Measurements from ENCODE around the gene NTN1. TPM values are rescaled to one million over a fixed set of nuclear protein-coding genes. Genes with fewer than 3 reads are reported as not detected.

Gene NTN1
- total and polyA plus RNA-seq, 2 donors = 2.0 to 2.4 TPM

DNA sequence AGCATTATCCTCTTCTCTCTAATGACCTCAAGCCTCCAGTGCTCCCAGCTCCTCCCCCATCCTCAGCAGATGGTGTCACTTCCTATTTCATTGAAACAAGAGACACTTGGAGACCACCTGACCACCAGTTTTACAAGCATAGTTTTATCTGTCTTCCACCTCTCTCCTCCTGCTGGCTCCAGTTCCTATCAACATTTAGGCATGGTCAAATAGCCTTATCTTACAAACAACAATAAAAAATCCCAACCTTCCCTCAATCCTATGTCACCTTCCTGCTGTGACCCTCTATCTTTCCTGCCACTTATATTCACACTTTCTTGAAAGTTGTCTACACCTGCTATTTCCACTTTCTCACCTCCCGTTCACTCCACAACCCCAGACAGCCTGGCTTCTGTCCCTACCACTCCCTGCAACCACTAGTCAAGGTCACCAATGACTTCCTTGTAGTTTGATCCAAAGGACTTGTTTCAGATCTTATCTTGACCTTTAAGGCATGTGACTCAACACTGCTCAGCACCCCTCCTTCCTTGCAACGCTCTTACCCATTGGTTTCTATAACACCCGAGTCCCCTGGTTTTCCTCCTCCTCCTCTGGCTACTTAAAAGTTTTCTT is 4.3 kb upstream of the NTN1 start:
- Histone ChIP-seq H3K9me3 (ENCODE audit: control insufficient read depth in 2 of 2, insufficient read depth in 1 of 2, low read length in 1 of 2) (no peaks in the 10 kb centered on the region), H3K4me1 (ENCODE audit: control insufficient read depth in 2 of 2, insufficient read depth in 2 of 2, low read length in 2 of 2) (peaks cover 5 to 9% of the 10 kb centered on the region in 2 donors), H3K36me3 (ENCODE audit: control insufficient read depth in 2 of 2, insufficient read depth in 2 of 2, low read length in 1 of 2) (no peaks in the 10 kb centered on the region), H3K27me3 (ENCODE audit: control insufficient read depth in 2 of 2, insufficient read depth in 1 of 2, low read length in 1 of 2) (peaks cover 52 to 75% of the 10 kb centered on the region in 2 donors), H3K27ac (ENCODE audit: low read depth in 1 of 2, low read length in 1 of 2) (no peak overlapping the region), H3K4me3 (ENCODE audit: low read length in 2 of 2) (no peak overlapping the region)
- WGBS = 36% methylated on average over 3 of the region's 3 CpGs
- DNase-seq (ENCODE audit: low read depth in 6 of 9, low spot score in 9 of 9) = no peak

- Histone ChIP-seq H3K9me3 (ENCODE audit: control insufficient read depth in 2 of 2, insufficient read depth in 1 of 2, low read length in 1 of 2) (no peaks in the 10 kb centered on the region), H3K36me3 (ENCODE audit: control insufficient read depth in 2 of 2, insufficient read depth in 2 of 2, low read length in 1 of 2) (no peaks in the 10 kb centered on the region), H3K27ac (ENCODE audit: low read depth in 1 of 2, low read length in 1 of 2) (no peak overlapping the region), H3K4me3 (ENCODE audit: low read length in 2 of 2) (no peak overlapping the region), H3K4me1 (ENCODE audit: control insufficient read depth in 2 of 2, insufficient read depth in 2 of 2, low read length in 2 of 2) (peaks cover 14 to 19% of the 10 kb centered on the region in 2 donors), H3K27me3 (ENCODE audit: control insufficient read depth in 2 of 2, insufficient read depth in 1 of 2, low read length in 1 of 2) (peaks cover 69 to 87% of the 10 kb centered on the region in 2 donors)
- 81% methylated on average over 4 of the region's 4 CpGs for WGBS
- no peak for DNase-seq (ENCODE audit: low read depth in 6 of 9, low spot score in 9 of 9)
Observed at GRCh38 chr17:9018726-9019125, 2.6 kb upstream of the NTN1 start.

DNA sequence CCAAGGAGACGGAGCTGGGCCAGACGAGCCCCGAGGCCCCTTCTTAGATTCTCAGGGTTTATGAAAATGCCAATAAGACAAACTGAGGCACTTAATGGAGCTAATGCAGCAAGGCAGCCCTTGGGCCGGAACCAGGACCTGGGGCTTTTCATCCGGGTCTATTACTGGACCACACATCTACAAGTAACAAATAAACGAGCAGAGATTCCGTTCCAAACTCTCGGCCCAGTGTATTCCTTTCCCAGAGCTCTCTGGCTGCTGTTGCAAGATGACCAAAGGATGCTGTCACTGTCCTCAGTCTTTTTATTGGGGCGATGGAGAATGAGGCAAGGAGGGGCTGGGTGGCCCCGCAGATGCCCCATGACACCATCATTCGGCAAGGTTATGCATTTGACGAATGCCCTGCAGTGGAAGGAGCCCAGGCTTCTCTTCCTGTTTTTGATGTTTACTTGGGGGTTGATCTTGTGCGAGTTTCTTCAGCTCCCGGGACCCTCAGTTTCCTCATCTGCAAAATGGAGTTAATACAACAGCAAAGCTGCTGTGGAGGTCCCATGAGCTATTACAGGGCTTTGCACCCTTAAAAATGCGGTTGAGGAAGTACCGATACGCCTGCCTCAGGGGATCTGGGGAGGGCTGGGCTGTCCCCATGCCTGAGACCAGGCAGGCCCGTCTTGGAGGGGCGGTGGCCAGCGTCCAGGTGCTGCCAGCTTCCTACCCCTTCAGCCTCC is 1.1 kb upstream of the NTN1 start:
- Histone ChIP-seq H3K9me3 (ENCODE audit: control insufficient read depth in 2 of 2, insufficient read depth in 1 of 2, low read length in 1 of 2) (no peaks in the 10 kb centered on the region), H3K4me1 (ENCODE audit: control insufficient read depth in 2 of 2, insufficient read depth in 2 of 2, low read length in 2 of 2) (peaks cover 14 to 19% of the 10 kb centered on the region in 2 donors), H3K27me3 (ENCODE audit: control insufficient read depth in 2 of 2, insufficient read depth in 1 of 2, low read length in 1 of 2) (peaks cover 79 to 95% of the 10 kb centered on the region in 2 donors), H3K4me3 (ENCODE audit: low read length in 2 of 2) (peak overlapping the region; percentile 53 to 79), H3K27ac (ENCODE audit: low read depth in 1 of 2, low read length in 1 of 2) (no peak overlapping the region), H3K36me3 (ENCODE audit: control insufficient read depth in 2 of 2, insufficient read depth in 2 of 2, low read length in 1 of 2) (no peaks in the 10 kb centered on the region)
- no peak for DNase-seq (ENCODE audit: low read depth in 6 of 9, low spot score in 9 of 9)
- 52% methylated on average over 20 of the region's 20 CpGs for WGBS

DNA sequence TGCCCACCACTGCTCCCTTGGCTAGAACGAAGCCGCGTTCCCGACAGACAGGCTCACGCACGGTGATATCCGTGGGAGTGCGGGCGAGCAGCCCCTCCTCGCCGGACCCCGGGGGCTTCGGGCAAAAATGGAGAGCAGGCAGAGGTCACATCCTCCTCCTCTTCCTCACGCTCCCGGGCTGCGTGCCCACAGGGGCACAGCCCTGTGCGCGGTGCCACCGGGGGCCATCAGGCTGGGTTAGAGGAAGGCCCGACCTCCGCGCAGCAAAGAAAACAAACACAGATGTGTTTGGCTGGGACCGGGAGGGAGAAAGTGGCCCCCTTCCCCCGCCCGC is 519 bp upstream of the NTN1 start:
- Histone ChIP-seq H3K27ac (ENCODE audit: low read depth in 1 of 2, low read length in 1 of 2) (no peak overlapping the region), H3K4me1 (ENCODE audit: control insufficient read depth in 2 of 2, insufficient read depth in 2 of 2, low read length in 2 of 2) (peaks cover 14 to 19% of the 10 kb centered on the region in 2 donors), H3K9me3 (ENCODE audit: control insufficient read depth in 2 of 2, insufficient read depth in 1 of 2, low read length in 1 of 2) (no peaks in the 10 kb centered on the region), H3K36me3 (ENCODE audit: control insufficient read depth in 2 of 2, insufficient read depth in 2 of 2, low read length in 1 of 2) (no peaks in the 10 kb centered on the region), H3K4me3 (ENCODE audit: low read length in 2 of 2) (peak overlapping the region; percentile 53 to 79), H3K27me3 (ENCODE audit: control insufficient read depth in 2 of 2, insufficient read depth in 1 of 2, low read length in 1 of 2) (peaks cover 82 to 96% of the 10 kb centered on the region in 2 donors)
- DNase-seq (ENCODE audit: low read depth in 6 of 9, low spot score in 9 of 9) = no peak
- WGBS = 3% methylated on average over 25 of the region's 25 CpGs

DNA sequence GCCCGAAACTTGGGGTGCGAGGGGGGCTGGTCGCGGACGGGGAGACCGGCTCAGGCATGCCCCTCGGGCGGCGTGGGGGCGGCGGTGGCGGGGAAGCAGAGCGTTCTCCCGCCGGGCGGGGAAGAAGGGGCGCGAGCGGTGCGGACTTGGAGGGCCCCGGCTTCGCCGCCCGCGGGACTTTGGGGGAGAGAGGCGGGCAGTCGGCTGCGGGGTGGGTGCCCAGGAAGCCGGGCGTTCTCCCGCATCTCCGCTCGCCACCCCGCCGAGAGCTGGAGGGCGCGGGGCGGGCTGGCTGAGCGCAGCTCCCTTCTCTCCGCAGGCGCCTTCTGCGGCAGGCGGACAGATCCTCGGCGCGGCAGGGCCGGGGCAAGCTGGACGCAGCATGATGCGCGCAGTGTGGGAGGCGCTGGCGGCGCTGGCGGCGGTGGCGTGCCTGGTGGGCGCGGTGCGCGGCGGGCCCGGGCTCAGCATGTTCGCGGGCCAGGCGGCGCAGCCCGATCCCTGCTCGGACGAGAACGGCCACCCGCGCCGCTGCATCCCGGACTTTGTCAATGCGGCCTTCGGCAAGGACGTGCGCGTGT is 772 bp downstream of the NTN1 start:
- no peaks in the 10 kb centered on the region for H3K36me3 ChIP-seq (ENCODE audit: control insufficient read depth in 2 of 2, insufficient read depth in 2 of 2, low read length in 1 of 2)
- H3K9me3 ChIP-seq (ENCODE audit: control insufficient read depth in 2 of 2, insufficient read depth in 1 of 2, low read length in 1 of 2) = no peaks in the 10 kb centered on the region
- peaks cover 83 to 94% of the 10 kb centered on the region in 2 donors for H3K27me3 ChIP-seq (ENCODE audit: control insufficient read depth in 2 of 2, insufficient read depth in 1 of 2, low read length in 1 of 2)
- H3K27ac ChIP-seq (ENCODE audit: low read depth in 1 of 2, low read length in 1 of 2) = no peak overlapping the region
- DNase-seq (ENCODE audit: low read depth in 6 of 9, low spot score in 9 of 9) = no peak
- peaks cover 14 to 19% of the 10 kb centered on the region in 2 donors for H3K4me1 ChIP-seq (ENCODE audit: control insufficient read depth in 2 of 2, insufficient read depth in 2 of 2, low read length in 2 of 2)
- 1% methylated on average over 79 of the region's 79 CpGs for WGBS
- H3K4me3 ChIP-seq (ENCODE audit: low read length in 2 of 2) = peak overlapping the region; percentile 33 to 79

GRCh38 chr17:9022573-9023391 is 1.5 kb downstream of the NTN1 start:
- Histone ChIP-seq H3K4me3 (ENCODE audit: low read length in 2 of 2) (peak overlapping the region in 1 of 2 donors; percentile 79), H3K9me3 (ENCODE audit: control insufficient read depth in 2 of 2, insufficient read depth in 1 of 2, low read length in 1 of 2) (no peaks in the 10 kb centered on the region), H3K4me1 (ENCODE audit: control insufficient read depth in 2 of 2, insufficient read depth in 2 of 2, low read length in 2 of 2) (peaks cover 14 to 19% of the 10 kb centered on the region in 2 donors), H3K27me3 (ENCODE audit: control insufficient read depth in 2 of 2, insufficient read depth in 1 of 2, low read length in 1 of 2) (peaks cover 76 to 87% of the 10 kb centered on the region in 2 donors), H3K36me3 (ENCODE audit: control insufficient read depth in 2 of 2, insufficient read depth in 2 of 2, low read length in 1 of 2) (no peaks in the 10 kb centered on the region), H3K27ac (ENCODE audit: low read depth in 1 of 2, low read length in 1 of 2) (no peak overlapping the region)
- peak in 1 of 9 donors; percentile 30 for DNase-seq (ENCODE audit: low read depth in 6 of 9, low spot score in 9 of 9)
- 4% methylated on average over 106 of the region's 106 CpGs for WGBS

DNA sequence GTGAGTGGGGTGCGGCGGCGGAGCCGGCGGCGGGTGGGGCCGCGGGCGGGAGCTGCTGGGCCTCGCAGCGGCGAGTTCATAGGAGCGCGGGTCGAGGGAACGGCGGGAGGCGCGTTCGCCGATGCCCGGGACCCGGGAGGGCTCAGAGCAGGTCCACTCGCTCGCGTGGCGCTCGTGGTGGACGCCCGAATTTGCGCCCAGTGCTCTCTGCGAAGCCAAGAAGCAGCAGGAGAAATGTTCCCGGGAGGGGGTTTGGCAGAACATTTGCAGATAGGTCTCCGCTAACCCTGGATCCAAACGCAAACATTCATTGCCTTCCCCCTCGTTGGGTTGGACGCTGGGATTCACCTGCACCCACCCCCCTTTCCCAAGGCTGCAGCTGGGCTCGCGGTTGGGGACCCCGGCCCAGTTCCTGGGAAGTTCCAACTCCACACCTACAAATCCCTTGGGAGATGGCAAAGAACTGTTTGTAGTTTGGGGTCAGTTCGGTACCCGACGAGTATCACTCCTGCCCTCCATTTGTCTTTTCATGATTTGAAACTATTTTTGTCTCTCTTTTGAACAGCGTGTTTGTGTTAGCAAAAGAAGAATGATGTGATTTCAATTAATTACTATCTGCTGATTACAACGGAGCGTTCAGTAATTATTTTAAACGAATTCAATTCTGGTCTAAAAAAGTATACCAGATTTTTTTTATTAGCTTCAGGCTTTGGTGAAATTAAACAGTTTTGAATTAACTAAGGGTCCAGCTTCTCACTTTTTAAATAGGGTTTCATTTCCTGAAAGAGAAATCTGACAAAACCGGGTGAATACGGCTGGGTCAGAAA is 2.3 kb downstream of the NTN1 start:
- Histone ChIP-seq H3K27ac (ENCODE audit: low read depth in 1 of 2, low read length in 1 of 2) (no peak overlapping the region), H3K4me1 (ENCODE audit: control insufficient read depth in 2 of 2, insufficient read depth in 2 of 2, low read length in 2 of 2) (peaks cover 14 to 19% of the 10 kb centered on the region in 2 donors), H3K27me3 (ENCODE audit: control insufficient read depth in 2 of 2, insufficient read depth in 1 of 2, low read length in 1 of 2) (peaks cover 70 to 84% of the 10 kb centered on the region in 2 donors), H3K36me3 (ENCODE audit: control insufficient read depth in 2 of 2, insufficient read depth in 2 of 2, low read length in 1 of 2) (no peaks in the 10 kb centered on the region), H3K9me3 (ENCODE audit: control insufficient read depth in 2 of 2, insufficient read depth in 1 of 2, low read length in 1 of 2) (no peaks in the 10 kb centered on the region), H3K4me3 (ENCODE audit: low read length in 2 of 2) (no peak overlapping the region)
- DNase-seq (ENCODE audit: low read depth in 6 of 9, low spot score in 9 of 9) = no peak
- WGBS = 9% methylated on average over 49 of the region's 49 CpGs

DNA sequence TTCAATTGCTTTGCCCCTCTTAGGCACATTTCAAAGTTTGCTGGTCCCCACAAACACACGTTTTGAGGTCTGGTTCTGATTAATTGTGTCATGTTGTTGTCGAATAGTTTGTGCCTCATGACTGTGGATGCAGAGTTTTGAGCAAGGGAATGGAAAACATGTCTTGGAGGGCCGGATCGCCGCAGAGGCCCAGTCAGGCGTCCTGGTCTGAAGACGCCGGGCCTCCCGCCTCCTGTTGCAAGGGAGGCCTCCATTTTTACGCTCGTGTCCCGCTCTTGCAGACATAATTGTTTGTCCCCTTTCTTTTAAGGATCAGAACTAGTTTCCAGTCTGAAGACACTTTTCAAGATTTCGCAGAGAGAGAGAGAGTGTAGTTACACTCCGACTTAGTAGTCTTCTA is 3.2 kb downstream of the NTN1 start:
- H3K27ac ChIP-seq (ENCODE audit: low read depth in 1 of 2, low read length in 1 of 2) = no peak overlapping the region
- H3K4me3 ChIP-seq (ENCODE audit: low read length in 2 of 2) = no peak overlapping the region
- no peaks in the 10 kb centered on the region for H3K9me3 ChIP-seq (ENCODE audit: control insufficient read depth in 2 of 2, insufficient read depth in 1 of 2, low read length in 1 of 2)
- no peak for DNase-seq (ENCODE audit: low read depth in 6 of 9, low spot score in 9 of 9)
- H3K4me1 ChIP-seq (ENCODE audit: control insufficient read depth in 2 of 2, insufficient read depth in 2 of 2, low read length in 2 of 2) = peaks cover 14 to 19% of the 10 kb centered on the region in 2 donors
- WGBS = 45% methylated on average over 14 of the region's 14 CpGs
- no peaks in the 10 kb centered on the region for H3K36me3 ChIP-seq (ENCODE audit: control insufficient read depth in 2 of 2, insufficient read depth in 2 of 2, low read length in 1 of 2)
- peaks cover 64 to 80% of the 10 kb centered on the region in 2 donors for H3K27me3 ChIP-seq (ENCODE audit: control insufficient read depth in 2 of 2, insufficient read depth in 1 of 2, low read length in 1 of 2)

Measured in thymus (tissue), 11 donors.